Fibroblast of lung (primary cell): ENCODE data around the gene SBNO1.

ENCODE experiments used
- CTCF ChIP-seq, 2 donors: IDR thresholded peaks in 1 of 2; conservative IDR thresholded peaks in 1 of 2; 1 replicate in 1 of 2; 2 replicates in 1 of 2; pipeline ENCODE4 v1.5.1; 2011 to 2012; ENCODE audit warnings: low read length in 2 of 2, control low read depth in 1 of 2, inconsistent platforms in 1 of 2, low read depth in 1 of 2, mild to moderate bottlenecking in 1 of 2
- EZH2 ChIP-seq: IDR thresholded peaks from 2 replicates; pipeline ENCODE4 v1.5.1; 2012; ENCODE audit warnings: low read length, control low read depth, mild to moderate bottlenecking; ENCODE audit errors: missing control alignments

GRCh38 chr12:123346946-123347345 lies 17.7 kb downstream of the SBNO1 start:
- TF ChIP-seq CTCF (conservative IDR thresholded peaks at IDR 0.05 in 1 of 2, IDR thresholded peaks at IDR 0.05 in 1 of 2; ENCODE audit: low read depth in 1 of 2, low read length in 2 of 2) (no peak), EZH2 (no peak)
